Mesendoderm (in vitro differentiated cells): ENCODE data around the gene DNAH10.

Source experiments
- DNase-seq: peaks from one replicate; pipeline ENCODE4 v3.0.0; 2013
- H2AK5ac ChIP-seq: 2 replicates; pipeline ENCODE4 v1.6.1; 2013; ENCODE audit warnings: low read length, inconsistent platforms
- H2BK120ac ChIP-seq: 2 replicates; pipeline ENCODE4 v1.6.1; 2013; ENCODE audit warnings: low read depth, mild to moderate bottlenecking, low read length, moderate library complexity, mixed read lengths
- H2BK15ac ChIP-seq: replicated peaks from 2 replicates; pipeline ENCODE4 v1.6.1; 2013; ENCODE audit warnings: low read depth, mild to moderate bottlenecking, moderate library complexity
- H2BK5ac ChIP-seq: 2 replicates; pipeline ENCODE4 v1.6.1; 2013; ENCODE audit warnings: low read length, inconsistent platforms
- H3K18ac ChIP-seq: 2 replicates; pipeline ENCODE4 v1.6.1; 2013; ENCODE audit warnings: mild to moderate bottlenecking, low read length, mixed read lengths
- H3K23ac ChIP-seq: one replicate; pipeline ENCODE4 v1.6.1; 2013; ENCODE audit warnings: low read length
- H3K27ac ChIP-seq: 2 replicates; pipeline ENCODE4 v1.5.1; 2013; ENCODE audit warnings: low read depth, mild to moderate bottlenecking, inconsistent platforms, low read length, moderate library complexity
- H3K27me3 ChIP-seq: 2 replicates; pipeline ENCODE4 v1.6.1; 2013; ENCODE audit warnings: low read length, control low read depth, mild to moderate bottlenecking, inconsistent platforms; ENCODE audit not compliant: insufficient read depth, poor library complexity
- H3K36me3 ChIP-seq: 2 replicates; pipeline ENCODE4 v1.6.1; 2013; ENCODE audit warnings: low read length, inconsistent platforms; ENCODE audit not compliant: control insufficient read depth, insufficient read depth
- H3K4ac ChIP-seq: one replicate; pipeline ENCODE4 v1.6.1; 2013; ENCODE audit warnings: low read depth, mild to moderate bottlenecking, low read length, moderate library complexity
- H3K4me1 ChIP-seq: 2 replicates; pipeline ENCODE4 v1.6.1; 2013; ENCODE audit warnings: low read depth, low read length, inconsistent platforms; ENCODE audit not compliant: control insufficient read depth
- H3K4me2 ChIP-seq: 2 replicates; pipeline ENCODE4 v1.6.1; 2013; ENCODE audit warnings: low read length
- H3K4me3 ChIP-seq: 2 replicates; pipeline ENCODE4 v1.5.1; 2013; ENCODE audit warnings: mild to moderate bottlenecking, low read length
- H3K56ac ChIP-seq: one replicate; pipeline ENCODE4 v1.6.1; 2013; ENCODE audit warnings: low read length
- H3K79me1 ChIP-seq: 2 replicates; pipeline ENCODE4 v1.6.1; 2013; ENCODE audit warnings: low read length, inconsistent platforms
- H3K79me2 ChIP-seq: 2 replicates; pipeline ENCODE4 v1.6.1; 2013; ENCODE audit warnings: mild to moderate bottlenecking, low read length; ENCODE audit not compliant: control insufficient read depth, insufficient read depth
- H3K9ac ChIP-seq: 2 replicates; pipeline ENCODE4 v1.6.1; 2013; ENCODE audit warnings: low read length, inconsistent platforms
- H4K5ac ChIP-seq: one replicate; pipeline ENCODE4 v1.6.1; 2013; ENCODE audit warnings: low read length
- H4K8ac ChIP-seq: one replicate; pipeline ENCODE4 v1.6.1; 2013; ENCODE audit warnings: low read depth, mild to moderate bottlenecking, control low read depth, low read length, moderate library complexity
- WGBS: extraction: QIAGEN DNeasy Blood & Tissue Kit; methylation state at CpG from one replicate; pipeline ENCODE4 v1.1.7; 2013; ENCODE audit warnings: low lambda C conversion rate, missing lambda C conversion rate; ENCODE audit not compliant: insufficient coverage; ENCODE audit errors: extremely low coverage; 5-methylcytosine and 5-hydroxymethylcytosine counted together

Gene DNAH10

GRCh38 chr12:123972457-123973401, 210.6 kb downstream of the DNAH10 start, which contains the start of the genes CCDC92 and ZNF664:
CCDC92 (minus strand) TSS chr12:123972831; CDS start chr12:123944305, 28,526 bp downstream.
ZNF664 (plus strand) TSS chr12:123973215; CDS start chr12:124012145, 38,930 bp downstream.
- peak within 1 kb of the TSS; percentile 95 for H3K4me2 ChIP-seq
- peak within 1 kb of the TSS; percentile 99 for H4K8ac ChIP-seq
- H2BK15ac ChIP-seq = peak within 1 kb of the TSS; percentile 75
- peak within 1 kb of the TSS; percentile 74 for H3K4me3 ChIP-seq
- H2BK120ac ChIP-seq = peak within 1 kb of the TSS; percentile 76
- H3K4ac ChIP-seq = peak within 1 kb of the TSS; percentile 73
- no peak within 1 kb of the TSS for H2BK5ac ChIP-seq
- no peak within 1 kb of the TSS for H2AK5ac ChIP-seq
- H3K23ac ChIP-seq = no peak within 1 kb of the TSS
- H3K27ac ChIP-seq = peak within 1 kb of the TSS; percentile 97
- H3K9ac ChIP-seq = peak within 1 kb of the TSS; percentile 85
- H3K18ac ChIP-seq = peak within 1 kb of the TSS; percentile 99
- peaks cover 14% of the 10 kb centered on the region for H3K27me3 ChIP-seq
- peaks cover 1% of the 10 kb centered on the region for H3K36me3 ChIP-seq
- WGBS = no CpG with 5 or more reads among the region's 138 CpGs
- no peak within 1 kb of the TSS for H4K5ac ChIP-seq
- H3K56ac ChIP-seq = peak within 1 kb of the TSS; percentile 93
- H3K4me1 ChIP-seq = peaks cover 4% of the 10 kb centered on the region
- peaks cover 13% of the 10 kb centered on the region for H3K79me1 ChIP-seq
- peaks cover 6% of the 10 kb centered on the region for H3K79me2 ChIP-seq
- peak; percentile 97 for DNase-seq

- Histone ChIP-seq H3K79me2 (peaks cover 6% of the 10 kb centered on the region), H2BK120ac (peak overlapping the region; percentile 65), H3K9ac (peak overlapping the region; percentile 85), H3K4me2 (peak overlapping the region; percentile 95), H3K4me3 (peak overlapping the region; percentile 74), H3K4me1 (peaks cover 4% of the 10 kb centered on the region), H3K36me3 (peaks cover 1% of the 10 kb centered on the region), H2BK5ac (no peak overlapping the region), H3K56ac (peak overlapping the region; percentile 93), H3K18ac (peak overlapping the region; percentile 96), H2AK5ac (no peak overlapping the region), H3K4ac (peak overlapping the region; percentile 73), H2BK15ac (no peak overlapping the region), H3K23ac (no peak overlapping the region), H4K5ac (no peak overlapping the region), H3K27ac (peak overlapping the region; percentile 92), H3K27me3 (peaks cover 12% of the 10 kb centered on the region), H3K79me1 (peaks cover 13% of the 10 kb centered on the region), H4K8ac (peak overlapping the region; percentile 41)
- DNase-seq = peak; percentile 55
- no CpG with 5 or more reads among the region's 69 CpGs for WGBS
Measured at GRCh38 chr12:123973552-123974341, 211.6 kb downstream of the DNAH10 start.

GRCh38 chr12:123976227-123976826, 214.2 kb downstream of the DNAH10 start:
- Histone ChIP-seq H3K79me1 (peaks cover 9% of the 10 kb centered on the region), H3K9ac (no peak overlapping the region), H2BK120ac (no peak overlapping the region), H3K56ac (no peak overlapping the region), H2BK15ac (no peak overlapping the region), H3K4me2 (no peak overlapping the region), H3K27me3 (peaks cover 2% of the 10 kb centered on the region), H3K79me2 (peaks cover 6% of the 10 kb centered on the region), H4K8ac (no peak overlapping the region), H3K27ac (no peak overlapping the region), H3K4ac (no peak overlapping the region), H2BK5ac (no peak overlapping the region), H3K4me3 (no peak overlapping the region), H3K4me1 (peaks cover 4% of the 10 kb centered on the region), H4K5ac (no peak overlapping the region), H3K23ac (no peak overlapping the region), H3K36me3 (peaks cover 1% of the 10 kb centered on the region), H2AK5ac (no peak overlapping the region), H3K18ac (no peak overlapping the region)
- WGBS = 100% methylated on average over 1 of the region's 7 CpGs
- no peak for DNase-seq

- no peak overlapping the region for H4K5ac ChIP-seq
- peaks cover 6% of the 10 kb centered on the region for H3K4me1 ChIP-seq
- H3K27ac ChIP-seq = no peak overlapping the region
- peaks cover 1% of the 10 kb centered on the region for H3K36me3 ChIP-seq
- H3K27me3 ChIP-seq = peaks cover 2% of the 10 kb centered on the region
- H2BK120ac ChIP-seq = no peak overlapping the region
- H3K9ac ChIP-seq = no peak overlapping the region
- no peak overlapping the region for H2BK15ac ChIP-seq
- H4K8ac ChIP-seq = no peak overlapping the region
- peaks cover 19% of the 10 kb centered on the region for H3K79me1 ChIP-seq
- H3K18ac ChIP-seq = no peak overlapping the region
- no peak overlapping the region for H3K4me3 ChIP-seq
- WGBS = 100% methylated on average over 1 of the region's 6 CpGs
- no peak overlapping the region for H3K4ac ChIP-seq
- H3K79me2 ChIP-seq = peaks cover 5% of the 10 kb centered on the region
- no peak overlapping the region for H3K4me2 ChIP-seq
- H2BK5ac ChIP-seq = no peak overlapping the region
- no peak overlapping the region for H3K56ac ChIP-seq
- no peak overlapping the region for H3K23ac ChIP-seq
- no peak for DNase-seq
- no peak overlapping the region for H2AK5ac ChIP-seq
Measured at GRCh38 chr12:123979566-123979965, 217.5 kb downstream of the DNAH10 start.

- Histone ChIP-seq H3K27me3 (no peaks in the 10 kb centered on the region), H3K18ac (no peak overlapping the region), H2BK5ac (no peak overlapping the region), H3K36me3 (peaks cover 1% of the 10 kb centered on the region), H3K79me2 (peaks cover 5% of the 10 kb centered on the region), H3K4me3 (no peak overlapping the region), H3K79me1 (peaks cover 18% of the 10 kb centered on the region), H3K4me2 (no peak overlapping the region), H4K5ac (no peak overlapping the region), H3K23ac (no peak overlapping the region), H2BK120ac (no peak overlapping the region), H3K27ac (no peak overlapping the region), H2AK5ac (no peak overlapping the region), H2BK15ac (no peak overlapping the region), H3K56ac (no peak overlapping the region), H3K4ac (no peak overlapping the region), H4K8ac (no peak overlapping the region), H3K9ac (no peak overlapping the region), H3K4me1 (peaks cover 3% of the 10 kb centered on the region)
- no peak for DNase-seq
- no CpG with 5 or more reads among the region's 7 CpGs for WGBS
Measured at GRCh38 chr12:123982269-123982668, 220.2 kb downstream of the DNAH10 start.
